ENCODE results near the gene TANC1. TPM values are rescaled to one million over a fixed set of nuclear protein-coding genes. Genes with fewer than 3 reads are reported as not detected.
A peak's percentile ranks its signal among the peaks of the same experiment; 100 is the strongest.

Gene TANC1
- total and polyA plus RNA-seq, 7 donors = 3.6 to 74.5 (median 47.0) TPM

- H3K9me3 ChIP-seq = no peaks in the 10 kb centered on the region
- intact Hi-C loops (cut with DNase I) = no loop called here
- no peak overlapping the region for H3K4me3 ChIP-seq
- WGBS, 2 donors = 36 to 66% methylated on average over 6 of the region's 6 CpGs
- no peak for DNase-seq
- no peak for TF ChIP-seq CTCF (IDR thresholded peaks at IDR 0.05)
- H3K36me3 ChIP-seq = no peaks in the 10 kb centered on the region
- no peaks in the 10 kb centered on the region for H3K27me3 ChIP-seq
- H3K4me1 ChIP-seq = peaks cover 0 to 17% (median 11%) of the 10 kb centered on the region in 4 donors
- no peak overlapping the region for H3K27ac ChIP-seq
These were observed 19.3 kb upstream of the TANC1 start for GRCh38 chr2:158948964-158949699.

- TF ChIP-seq EP300 (IDR thresholded peaks at IDR 0.05) = no peak
- TF ChIP-seq POLR2AphosphoS5 (IDR thresholded peaks at IDR 0.05) = no peak
- no peak for TF ChIP-seq CTCF (IDR thresholded peaks at IDR 0.05)
- no peak for TF ChIP-seq POLR2A (IDR thresholded peaks at IDR 0.05)
- no peaks in the 10 kb centered on the region for H3K9me3 ChIP-seq
- peaks cover 0 to 38% (median 28%) of the 10 kb centered on the region in 4 donors for H3K4me1 ChIP-seq
- WGBS, 2 donors = 14 to 46% methylated on average over 4 of the region's 4 CpGs
- no peak for DNase-seq
- no peak overlapping the region for H3K4me3 ChIP-seq
- no peaks in the 10 kb centered on the region for H3K36me3 ChIP-seq
- intact Hi-C loops (cut with DNase I) = loop anchor here (2.0 kb wide), 1 partner anchor 15 kb away; no protein-coding TSS in a partner anchor
- H3K27ac ChIP-seq = peak overlapping the region; percentile 54 to 81 (median 72)
- no peaks in the 10 kb centered on the region for H3K27me3 ChIP-seq
These were observed 15.0 kb upstream of the TANC1 start for GRCh38 chr2:158953454-158953853.

GRCh38 chr2:158953926-158954763, 14.3 kb upstream of the TANC1 start:
- Histone ChIP-seq H3K9me3 (no peaks in the 10 kb centered on the region), H3K27ac (peak overlapping the region; percentile 54 to 81 (median 72)), H3K36me3 (no peaks in the 10 kb centered on the region), H3K27me3 (no peaks in the 10 kb centered on the region), H3K4me3 (no peak overlapping the region), H3K4me1 (peaks cover 0 to 38% (median 28%) of the 10 kb centered on the region in 4 donors)
- 8 to 42% methylated on average over 5 of the region's 5 CpGs for WGBS, 2 donors
- peak; percentile 95 for DNase-seq
- TF ChIP-seq POLR2A (IDR thresholded peaks at IDR 0.05) (no peak), CTCF (IDR thresholded peaks at IDR 0.05) (no peak), POLR2AphosphoS5 (IDR thresholded peaks at IDR 0.05) (peak; percentile 83 to 86 (median 84)), EP300 (IDR thresholded peaks at IDR 0.05) (peak; percentile 20 to 63 (median 30))
- intact Hi-C loops (cut with DNase I) = loop anchor here (1.0 to 2.0 kb wide), 3 partner anchors 15 to 138 kb away; partner anchors contain the start of gene TANC1

GRCh38 chr2:158955842-158956365, 12.5 kb upstream of the TANC1 start:
- no peak for TF ChIP-seq EP300 (IDR thresholded peaks at IDR 0.05)
- TF ChIP-seq POLR2AphosphoS5 (IDR thresholded peaks at IDR 0.05) = peak in 1 of 4 donors; percentile 36
- Histone ChIP-seq H3K27ac (peak overlapping the region in 2 of 4 donors; percentile 14 to 81), H3K36me3 (no peaks in the 10 kb centered on the region), H3K9me3 (no peaks in the 10 kb centered on the region), H3K4me1 (peaks cover 0 to 33% (median 28%) of the 10 kb centered on the region in 4 donors), H3K27me3 (no peaks in the 10 kb centered on the region), H3K4me3 (no peak overlapping the region)
- 55 to 82% methylated on average over 2 of the region's 2 CpGs for WGBS, 2 donors
- intact Hi-C loops (cut with DNase I) = loop anchor here (2.0 kb wide), 1 partner anchor 13 kb away; the partner anchor contains the start of gene TANC1
- no peak for DNase-seq

GRCh38 chr2:158958365-158958764, 10.1 kb upstream of the TANC1 start:
- 96 to 97% methylated on average over 1 of the region's 1 CpG for WGBS, 2 donors
- intact Hi-C loops (cut with DNase I) = no loop called here

More at GRCh38 chr2:158958365-158958764, 10.1 kb upstream of the TANC1 start:
- TF ChIP-seq POLR2A (IDR thresholded peaks at IDR 0.05) (no peak), POLR2AphosphoS5 (IDR thresholded peaks at IDR 0.05) (no peak), EP300 (IDR thresholded peaks at IDR 0.05) (no peak)
- no peaks in the 10 kb centered on the region for H3K9me3 ChIP-seq
- no peak for DNase-seq
- H3K4me1 ChIP-seq = peaks cover 0 to 29% (median 25%) of the 10 kb centered on the region in 4 donors
- H3K27ac ChIP-seq = no peak overlapping the region
- no peaks in the 10 kb centered on the region for H3K36me3 ChIP-seq
- no peak overlapping the region for H3K4me3 ChIP-seq
- no peaks in the 10 kb centered on the region for H3K27me3 ChIP-seq

Data from sigmoid colon (tissue), 7 donors.